ENCODE measurements around the gene ACSBG1. TPM values are rescaled to one million over a fixed set of nuclear protein-coding genes. Genes with fewer than 3 reads are reported as not detected.

ACSBG1 gene
- total and polyA plus RNA-seq, 9 donors: 0.15 to 2.2 (median 0.45) TPM; not detected in 2

GRCh38 chr15:78232951-78233350 is 1.4 kb downstream of the ACSBG1 start:
- WGBS, 3 donors: 73 to 92% (median 77%) methylated on average over 5 of the region's 5 CpGs
- no peaks in the 10 kb centered on the region for H3K9me3 ChIP-seq
- no peaks in the 10 kb centered on the region for H3K36me3 ChIP-seq
- H3K27ac ChIP-seq: no peak overlapping the region
- intact Hi-C loops (cut with DNase I): loop anchor here in 1 of 4 donors (10.0 kb wide), 1 partner anchor 108 kb away; no protein-coding TSS in a partner anchor
- DNase-seq: no peak
- H3K4me3 ChIP-seq: no peak overlapping the region
- H3K4me1 ChIP-seq (ENCODE audit: insufficient read depth): no peaks in the 10 kb centered on the region
- no peaks in the 10 kb centered on the region for H3K27me3 ChIP-seq
- TF ChIP-seq POLR2A (IDR thresholded peaks at IDR 0.05) (no peak), CTCF (IDR thresholded peaks at IDR 0.05) (no peak), EP300 (IDR thresholded peaks at IDR 0.05) (no peak)

GRCh38 chr15:78229431-78230406 is 4.6 kb downstream of the ACSBG1 start:
- no peak for DNase-seq
- intact Hi-C loops (cut with DNase I): loop anchor here in 1 of 4 donors (10.0 kb wide), 1 partner anchor 105 kb away; no protein-coding TSS in a partner anchor
- WGBS, 3 donors: 81 to 83% (median 83%) methylated on average over 17 of the region's 17 CpGs

GRCh38 chr15:78228356-78228996 is 5.9 kb downstream of the ACSBG1 start:
- no peak overlapping the region for H3K27ac ChIP-seq
- H3K4me3 ChIP-seq: no peak overlapping the region
- no peaks in the 10 kb centered on the region for H3K4me1 ChIP-seq (ENCODE audit: insufficient read depth)
- H3K9me3 ChIP-seq: no peaks in the 10 kb centered on the region
- 82 to 95% (median 84%) methylated on average over 8 of the region's 8 CpGs for WGBS, 3 donors
- H3K27me3 ChIP-seq: no peaks in the 10 kb centered on the region
- DNase-seq: no peak
- no peaks in the 10 kb centered on the region for H3K36me3 ChIP-seq
- no peak for TF ChIP-seq EP300 (IDR thresholded peaks at IDR 0.05)
- no peak for TF ChIP-seq CTCF (IDR thresholded peaks at IDR 0.05)
- TF ChIP-seq POLR2A (IDR thresholded peaks at IDR 0.05): no peak
- intact Hi-C loops (cut with DNase I): no loop called here

More at GRCh38 chr15:78229431-78230406, 4.6 kb downstream of the ACSBG1 start:
- TF ChIP-seq CTCF (IDR thresholded peaks at IDR 0.05) (no peak), POLR2A (IDR thresholded peaks at IDR 0.05) (no peak), EP300 (IDR thresholded peaks at IDR 0.05) (no peak)
- Histone ChIP-seq H3K4me1 (ENCODE audit: insufficient read depth) (no peaks in the 10 kb centered on the region), H3K9me3 (no peaks in the 10 kb centered on the region), H3K4me3 (no peak overlapping the region), H3K36me3 (no peaks in the 10 kb centered on the region), H3K27ac (no peak overlapping the region), H3K27me3 (no peaks in the 10 kb centered on the region)

- Histone ChIP-seq H3K4me3 (no peak overlapping the region), H3K27me3 (no peaks in the 10 kb centered on the region), H3K9me3 (no peaks in the 10 kb centered on the region), H3K4me1 (ENCODE audit: insufficient read depth) (no peaks in the 10 kb centered on the region), H3K27ac (no peak overlapping the region), H3K36me3 (no peaks in the 10 kb centered on the region)
- intact Hi-C loops (cut with DNase I): no loop called here
- DNase-seq: no peak
- WGBS, 3 donors: 91 to 95% (median 92%) methylated on average over 3 of the region's 3 CpGs
- TF ChIP-seq EP300 (IDR thresholded peaks at IDR 0.05) (no peak), POLR2A (IDR thresholded peaks at IDR 0.05) (no peak), CTCF (IDR thresholded peaks at IDR 0.05) (no peak)
Measured at GRCh38 chr15:78225783-78226541, 8.4 kb downstream of the ACSBG1 start.

All from ovary (tissue), 9 donors.